OCI-LY3 (cell line): ENCODE measurements around the gene ALDH2.
"Not testable (repeated sequence)": the region's sequence is repeated elsewhere in the genome, so short reads cannot be mapped to it uniquely, and the experiment has no call there.

Experiments used
- H2AFZ ChIP-seq: fragments of 200-600, 300-600 bp; shearing (Covaris generic); 2 replicates; pipeline ENCODE4 v1.6.0; 2014; ENCODE audit warnings: antibody characterized with exemption, low read depth, low read length
- H3K27ac ChIP-seq: fragments of 200-600, 300-600 bp; sonication (generic); 2 replicates; pipeline ENCODE4 v1.5.1; 2014; ENCODE audit warnings: mild to moderate bottlenecking, low read length, moderate library complexity, mixed read lengths
- H3K27me3 ChIP-seq: fragments of 200-600, 300-600 bp; sonication (generic); 2 replicates; pipeline ENCODE4 v1.6.1; 2014; ENCODE audit warnings: low read depth, low read length, mixed read lengths
- H3K36me3 ChIP-seq: fragments of 200-600, 300-600 bp; sonication (generic); replicated peaks from 2 replicates; pipeline ENCODE3; 2014; ENCODE audit warnings: low read depth, low read length, mixed read lengths
- H3K4me1 ChIP-seq: fragments of 300-600, 200-600 bp; sonication (generic); 2 replicates; pipeline ENCODE4 v1.6.1; 2014; ENCODE audit warnings: low read length, mixed read lengths
- H3K4me2 ChIP-seq: fragments of 200-600, 300-600 bp; sonication (generic); 2 replicates; pipeline ENCODE4 v1.6.1; 2014; ENCODE audit warnings: low read length, mixed read lengths
- H3K4me3 ChIP-seq: fragments of 300-600, 200-600 bp; sonication (generic); 2 replicates; pipeline ENCODE4 v1.5.1; 2014; ENCODE audit warnings: antibody characterized with exemption, mild to moderate bottlenecking, low read length, moderate library complexity
- H3K79me2 ChIP-seq: fragments of 300-600, 200-600 bp; shearing (Covaris generic); 2 replicates; pipeline ENCODE4 v1.6.1; 2014; ENCODE audit warnings: mild to moderate bottlenecking, low read length, mixed read lengths
- H3K9ac ChIP-seq: fragments of 300-600, 200-600 bp; shearing (Covaris generic); 2 replicates; pipeline ENCODE4 v1.6.0; 2014; ENCODE audit warnings: mild to moderate bottlenecking, low read length, moderate library complexity
- H3K9me3 ChIP-seq: fragments of 200-600, 300-600 bp; shearing (Covaris generic); 2 replicates; pipeline ENCODE4 v1.6.1; 2014; ENCODE audit warnings: low read length, mixed read lengths; ENCODE audit not compliant: insufficient read depth
- H4K20me1 ChIP-seq: fragments of 200-600, 300-600 bp; sonication (generic); 2 replicates; pipeline ENCODE4 v1.6.1; 2016; ENCODE audit warnings: low read length, mixed read lengths; ENCODE audit not compliant: insufficient read depth
- CTCF ChIP-seq: fragments of 200-600, 300-600 bp; sonication (generic); IDR thresholded peaks from 2 replicates; pipeline ENCODE4 v1.5.1; 2014; ENCODE audit warnings: antibody characterized with exemption, low read length, low read depth
- EZH2phosphoT487 ChIP-seq: fragments of 200-600 bp; shearing (Covaris generic); IDR thresholded peaks from 2 replicates; pipeline ENCODE4 v1.6.1; 2018; ENCODE audit warnings: antibody characterized with exemption, mixed run types, low read depth

The ALDH2 gene

GRCh38 chr12:111818340-111818739, 51.6 kb downstream of the ALDH2 start:
- peaks cover 11% of the 10 kb centered on the region for H3K27me3 ChIP-seq
- H4K20me1 ChIP-seq = no peaks in the 10 kb centered on the region
- H3K36me3 ChIP-seq = no peaks in the 10 kb centered on the region
- no peak overlapping the region for H3K4me3 ChIP-seq
- H3K4me2 ChIP-seq = no peak overlapping the region
- no peak overlapping the region for H3K27ac ChIP-seq
- no peaks in the 10 kb centered on the region for H3K4me1 ChIP-seq
- no peak overlapping the region for H3K9ac ChIP-seq
- no peaks in the 10 kb centered on the region for H3K79me2 ChIP-seq
- TF ChIP-seq EZH2phosphoT487 = no peak
- no peak for TF ChIP-seq CTCF
- no peak overlapping the region for H2AFZ ChIP-seq
- H3K9me3 ChIP-seq = no peaks in the 10 kb centered on the region

DNA sequence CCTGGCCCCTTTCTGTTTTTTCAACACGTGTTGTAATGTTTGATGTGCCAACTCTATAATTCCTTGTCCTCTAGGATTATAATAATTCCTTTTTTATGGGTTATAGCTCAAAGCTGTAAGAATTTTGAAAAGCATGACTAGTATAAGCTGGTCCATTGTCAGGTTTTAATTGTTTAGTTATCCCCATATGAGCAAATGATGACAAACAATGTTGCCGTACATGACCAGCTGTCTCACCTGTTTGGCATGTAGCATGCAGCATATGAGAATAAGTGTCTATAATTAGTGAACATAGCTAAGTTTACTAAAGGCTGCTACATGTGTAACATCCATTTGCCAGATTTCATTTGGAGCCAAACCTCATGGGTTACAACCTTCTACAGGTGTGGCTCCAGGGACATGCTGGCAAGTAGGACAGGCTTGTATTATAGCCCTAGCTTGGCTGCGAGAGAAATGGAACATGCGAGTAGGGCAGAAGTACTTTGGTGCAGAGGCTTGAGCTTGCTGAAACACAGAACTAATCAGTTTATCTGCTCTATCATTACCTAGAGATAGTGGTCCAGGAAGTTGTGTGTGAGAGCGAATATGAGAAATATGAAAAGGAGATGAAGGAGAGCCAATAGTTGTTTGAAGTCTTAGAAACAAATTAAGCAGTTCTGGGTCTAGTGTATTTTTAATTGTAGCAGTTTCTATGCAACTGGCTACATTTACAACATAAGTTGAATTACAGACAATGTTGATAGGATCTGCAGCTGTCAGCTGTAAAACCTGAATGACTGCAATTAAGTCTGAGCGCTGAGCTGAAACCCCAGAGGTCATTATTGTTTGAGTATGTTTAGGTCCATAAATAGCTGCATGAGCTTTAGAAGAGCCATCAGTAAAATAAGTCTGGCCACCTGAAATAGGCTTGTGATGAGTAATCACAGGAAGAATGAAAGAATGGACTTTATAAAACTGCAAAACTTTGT, 52.7 kb downstream of the ALDH2 start:
- TF ChIP-seq CTCF = no peak
- Histone ChIP-seq H3K9ac (no peak overlapping the region), H3K27me3 (peaks cover 18% of the 10 kb centered on the region)

DNA sequence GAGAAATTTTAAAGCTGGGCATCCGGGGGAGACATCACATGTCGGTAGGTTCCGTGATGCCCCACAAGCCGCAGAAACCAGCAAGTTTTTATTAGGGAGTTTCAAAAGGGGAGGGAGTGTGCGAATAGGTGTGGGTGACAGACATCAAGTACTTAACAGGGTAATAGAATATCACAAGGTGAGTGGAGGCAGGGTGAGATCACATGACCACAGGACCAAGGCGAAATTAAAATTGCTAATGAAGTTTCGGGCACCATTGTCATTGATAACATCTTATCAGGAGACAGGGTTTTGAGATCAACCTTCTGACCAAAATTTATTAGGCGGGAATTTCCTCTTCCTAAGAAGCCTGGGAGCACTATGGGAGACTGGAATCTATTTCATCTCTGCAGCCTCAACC, 54.1 kb downstream of the ALDH2 start:
- H4K20me1 ChIP-seq, H3K4me3 ChIP-seq, H3K36me3 ChIP-seq, H3K9ac ChIP-seq, H3K4me2 ChIP-seq, H3K79me2 ChIP-seq, H3K27ac ChIP-seq, H2AFZ ChIP-seq, H3K4me1 ChIP-seq, H3K9me3 ChIP-seq: not testable (repeated sequence)
- H3K27me3 ChIP-seq = peaks cover 18% of the 10 kb centered on the region

More for the DNA sequence above, 52.7 kb downstream of the ALDH2 start:
- no peak overlapping the region for H3K27ac ChIP-seq
- H4K20me1 ChIP-seq = no peaks in the 10 kb centered on the region
- H3K36me3 ChIP-seq = no peaks in the 10 kb centered on the region
- no peaks in the 10 kb centered on the region for H3K79me2 ChIP-seq
- H2AFZ ChIP-seq = no peak overlapping the region
- no peak overlapping the region for H3K4me3 ChIP-seq
- H3K4me1 ChIP-seq = no peaks in the 10 kb centered on the region
- no peak overlapping the region for H3K4me2 ChIP-seq
- H3K9me3 ChIP-seq = no peaks in the 10 kb centered on the region

GRCh38 chr12:111822886-111823285, 56.2 kb downstream of the ALDH2 start:
- Histone ChIP-seq H3K9ac (no peak overlapping the region), H3K4me2 (no peak overlapping the region), H3K36me3 (no peaks in the 10 kb centered on the region), H2AFZ (no peak overlapping the region), H4K20me1 (no peaks in the 10 kb centered on the region), H3K79me2 (no peaks in the 10 kb centered on the region), H3K9me3 (no peaks in the 10 kb centered on the region), H3K27me3 (peaks cover 18% of the 10 kb centered on the region), H3K27ac (no peak overlapping the region), H3K4me3 (no peak overlapping the region), H3K4me1 (no peaks in the 10 kb centered on the region)
- no peak for TF ChIP-seq CTCF
- TF ChIP-seq EZH2phosphoT487 = no peak
